HG02759 (cell line): Measurements from ENCODE around the gene DIAPH3.

ENCODE experiments used
- ATAC-seq: cut with Tn5 transposase; IDR thresholded peaks from one replicate; pipeline ENCODE4 v1.9.1; 2021; ENCODE audit warnings: mild to moderate bottlenecking, moderate library complexity; ENCODE audit not compliant: unreplicated experiment

Gene DIAPH3

GRCh38 chr13:59963383-59963782, 200.3 kb downstream of the DIAPH3 start:
- no peak for ATAC-seq

- no peak for ATAC-seq
These were observed 201.4 kb downstream of the DIAPH3 start for GRCh38 chr13:59962343-59962742.

DNA sequence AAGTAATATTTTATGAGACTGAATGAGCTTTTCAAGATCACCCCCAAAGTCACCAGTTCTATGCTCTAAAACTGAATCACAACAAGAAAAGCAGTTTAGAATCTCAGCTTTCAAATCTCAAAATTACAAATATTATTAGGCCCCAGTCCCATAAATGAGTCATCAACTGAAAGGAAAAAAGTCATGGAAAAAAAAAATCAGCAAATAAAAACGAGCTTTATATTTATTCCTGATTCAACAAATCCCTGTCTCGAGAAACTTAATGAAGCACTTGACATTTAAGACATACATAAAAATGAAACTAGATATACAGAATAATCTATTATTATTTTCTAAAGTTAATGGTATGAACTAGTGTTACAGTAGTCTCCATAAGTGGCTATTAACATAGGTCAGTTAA, 203.0 kb downstream of the DIAPH3 start:
- no peak for ATAC-seq

GRCh38 chr13:59957438-59957837, 206.3 kb downstream of the DIAPH3 start:
- no peak for ATAC-seq

GRCh38 chr13:59954601-59955000, 209.1 kb downstream of the DIAPH3 start:
- ATAC-seq: no peak

DNA sequence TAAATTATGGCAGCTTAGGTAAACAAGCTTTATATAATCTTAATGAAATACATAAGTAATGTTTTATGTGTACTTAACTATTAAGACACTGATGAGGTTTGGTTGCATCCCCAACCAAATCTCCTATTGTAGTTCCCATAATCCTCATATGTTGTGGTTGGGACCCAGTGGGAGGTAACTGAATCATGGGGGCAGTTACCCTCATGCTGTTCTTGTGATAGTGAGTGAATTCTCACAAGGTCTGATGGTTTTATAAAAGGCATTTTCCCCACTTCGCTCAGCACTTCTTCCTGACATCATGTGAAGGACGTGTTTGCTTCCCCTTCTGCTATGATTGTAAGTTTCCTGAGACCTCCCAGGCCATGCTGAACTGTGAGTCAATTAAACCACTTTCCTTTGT, 212.7 kb downstream of the DIAPH3 start:
- no peak for ATAC-seq

GRCh38 chr13:59950266-59950665, 213.5 kb downstream of the DIAPH3 start:
- no peak for ATAC-seq

DNA sequence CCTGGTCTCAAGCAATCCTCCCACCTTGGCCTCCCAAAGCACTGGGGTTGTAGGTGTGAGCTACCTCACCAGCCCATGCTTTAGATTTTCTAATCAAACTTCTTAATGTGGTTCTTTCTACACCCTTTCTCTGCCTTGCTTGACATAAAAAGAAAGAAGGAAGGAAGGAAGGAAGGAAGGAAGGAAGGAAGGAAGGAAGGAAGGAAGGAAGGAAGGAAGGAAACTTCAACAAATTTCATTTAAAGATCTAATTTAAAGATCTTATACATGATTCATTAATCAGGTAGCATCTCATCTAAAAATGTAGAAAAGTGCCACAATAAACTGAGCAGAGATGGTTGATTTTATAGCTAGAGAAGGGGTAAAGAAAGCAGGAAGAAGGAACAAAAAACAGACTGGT, 215.0 kb downstream of the DIAPH3 start:
- no peak for ATAC-seq

DNA sequence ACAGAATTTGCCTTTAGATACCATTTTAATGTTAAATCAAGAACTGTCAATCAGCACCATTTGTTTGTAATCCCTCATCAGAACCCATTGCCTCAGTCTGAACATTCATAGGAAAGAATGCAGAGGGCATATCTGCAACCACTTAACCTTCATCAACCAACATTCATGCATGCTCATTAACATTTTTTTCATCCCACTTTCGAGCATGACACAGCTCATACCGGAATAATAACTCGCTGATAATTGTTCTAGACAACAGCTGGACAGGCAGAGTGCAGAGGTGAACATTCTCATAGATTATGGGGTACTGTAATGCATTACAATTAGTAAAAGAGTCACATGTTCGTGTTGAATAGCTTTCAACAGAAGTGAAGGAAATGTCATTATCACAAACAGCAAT, 216.8 kb downstream of the DIAPH3 start:
- no peak for ATAC-seq

GRCh38 chr13:59931621-59932020, 232.1 kb downstream of the DIAPH3 start:
- no peak for ATAC-seq

GRCh38 chr13:59924256-59924655, 239.5 kb downstream of the DIAPH3 start:
- ATAC-seq: no peak

GRCh38 chr13:59915252-59915651, 248.5 kb downstream of the DIAPH3 start:
- ATAC-seq: no peak

GRCh38 chr13:59914556-59914955, 249.2 kb downstream of the DIAPH3 start:
- no peak for ATAC-seq

DNA sequence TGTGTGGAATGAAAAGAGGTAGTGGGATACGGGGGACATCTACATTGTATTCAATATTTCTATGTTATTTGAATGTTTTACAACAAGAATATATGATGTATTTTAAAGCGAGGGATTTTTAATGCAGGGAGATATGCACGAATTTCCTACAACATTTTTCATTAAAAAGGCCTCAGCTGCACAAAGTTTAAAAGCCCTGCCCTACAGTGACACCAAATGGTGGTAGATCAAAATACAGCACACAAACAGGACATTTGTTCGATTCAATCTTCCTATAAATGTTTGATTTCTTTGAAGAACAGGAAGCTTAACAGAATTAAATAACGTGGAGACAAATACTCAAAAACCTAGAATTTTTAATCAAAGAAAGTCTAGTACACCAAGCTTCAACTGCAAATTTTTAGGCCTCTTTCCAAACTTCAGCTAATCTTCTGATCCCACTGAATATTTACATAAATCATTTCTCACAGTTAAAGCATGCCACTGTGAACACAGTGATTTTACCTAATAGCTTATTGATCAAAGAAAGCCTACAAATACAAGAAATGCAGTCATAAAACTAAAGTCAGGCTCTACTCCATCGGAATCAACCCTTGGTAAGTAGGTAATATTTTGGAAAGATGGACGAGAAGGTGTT, 257.2 kb downstream of the DIAPH3 start:
- ATAC-seq: no peak

DNA sequence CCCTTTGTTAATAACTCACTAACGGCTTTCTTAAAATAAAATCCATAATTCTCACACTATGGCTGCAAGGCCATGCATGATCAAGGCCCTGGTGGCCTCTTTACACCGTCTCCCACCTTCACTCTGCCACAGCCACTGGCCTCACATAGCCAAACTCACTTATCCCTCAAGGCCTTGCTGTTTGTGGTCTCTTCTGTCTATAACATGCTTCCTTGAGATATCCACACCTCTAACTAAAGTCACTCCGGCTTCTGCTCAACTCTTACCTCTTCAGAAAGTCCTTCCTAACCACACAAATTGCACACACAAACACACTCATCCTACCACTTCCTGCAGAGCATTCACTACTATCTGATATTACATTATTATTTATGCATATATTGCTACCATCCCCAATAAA, 262.5 kb downstream of the DIAPH3 start:
- no peak for ATAC-seq

DNA sequence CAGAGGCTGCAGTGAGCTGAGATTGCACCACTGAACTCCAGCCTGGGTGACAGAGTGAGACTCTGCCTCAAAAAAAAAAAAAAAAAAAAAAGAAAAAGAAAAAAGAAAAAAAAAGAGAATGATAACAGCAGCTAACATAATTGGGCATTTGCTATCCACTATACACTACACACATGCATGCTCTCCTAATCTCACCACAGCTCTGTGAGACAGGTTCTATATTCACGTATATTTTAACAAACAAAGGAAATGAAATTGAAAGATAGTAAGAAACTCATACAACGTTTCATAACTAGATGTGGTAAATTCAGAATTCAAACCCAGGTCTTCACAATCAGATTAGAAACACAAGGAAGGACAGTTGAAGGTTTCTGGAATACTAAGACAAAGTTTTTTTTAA, 265.7 kb downstream of the DIAPH3 start:
- ATAC-seq: no peak

DNA sequence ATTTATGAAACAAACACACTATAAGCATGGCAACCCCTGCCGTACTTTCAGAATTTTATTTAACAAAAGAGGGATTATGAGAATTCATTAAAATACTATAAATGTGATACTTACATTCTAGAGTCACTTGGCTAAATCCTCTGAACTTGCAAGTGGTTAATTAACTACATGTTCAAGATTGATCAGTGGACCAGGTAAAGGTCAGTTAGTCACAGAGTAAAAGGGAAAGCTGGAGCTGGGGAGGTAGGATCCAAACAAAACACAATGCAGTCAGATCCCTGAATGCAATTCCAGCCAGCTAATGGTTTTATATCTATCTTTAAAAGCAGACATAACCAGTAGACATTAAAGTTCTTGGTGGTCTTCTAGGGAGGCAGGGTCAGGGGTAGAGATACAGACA, 270.5 kb downstream of the DIAPH3 start:
- ATAC-seq: no peak

DNA sequence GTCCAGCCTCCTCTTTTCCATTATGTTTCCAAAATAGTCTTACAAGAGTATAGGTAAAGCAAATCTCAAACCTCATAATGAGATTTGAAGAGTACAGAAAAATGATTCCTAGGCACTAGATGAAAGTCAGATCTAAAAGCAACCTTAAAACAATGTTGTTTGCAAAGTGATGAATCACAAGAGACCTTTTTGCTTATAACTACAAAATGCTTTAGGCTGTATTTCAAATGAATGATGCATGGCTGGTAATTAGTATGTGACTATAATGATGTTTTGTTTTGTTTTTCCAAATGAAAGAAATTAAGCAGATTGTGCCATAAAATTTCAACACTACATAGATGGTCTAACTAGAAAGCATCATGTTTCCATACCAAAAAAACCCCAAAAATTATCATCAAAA, 272.7 kb downstream of the DIAPH3 start:
- no peak for ATAC-seq

DNA sequence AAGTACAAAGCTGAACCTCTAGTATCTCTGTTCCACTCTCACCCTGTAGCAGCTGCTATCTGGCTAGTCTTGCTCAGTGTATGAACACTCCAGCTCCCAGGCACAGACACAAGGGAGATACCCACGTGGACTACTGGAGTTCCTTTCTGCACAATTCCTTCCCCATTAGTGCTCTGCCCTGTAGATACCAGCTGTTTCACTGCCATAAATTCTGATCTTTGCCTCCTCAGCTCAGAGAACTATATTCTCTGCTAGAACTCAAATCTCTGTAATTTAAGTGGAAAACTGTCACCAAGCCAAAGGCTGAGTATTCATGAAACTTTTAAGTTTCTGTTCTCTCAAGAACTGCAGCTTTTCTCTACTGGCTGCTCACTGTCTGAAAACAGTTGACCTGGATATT, 273.7 kb downstream of the DIAPH3 start:
- ATAC-seq: no peak

DNA sequence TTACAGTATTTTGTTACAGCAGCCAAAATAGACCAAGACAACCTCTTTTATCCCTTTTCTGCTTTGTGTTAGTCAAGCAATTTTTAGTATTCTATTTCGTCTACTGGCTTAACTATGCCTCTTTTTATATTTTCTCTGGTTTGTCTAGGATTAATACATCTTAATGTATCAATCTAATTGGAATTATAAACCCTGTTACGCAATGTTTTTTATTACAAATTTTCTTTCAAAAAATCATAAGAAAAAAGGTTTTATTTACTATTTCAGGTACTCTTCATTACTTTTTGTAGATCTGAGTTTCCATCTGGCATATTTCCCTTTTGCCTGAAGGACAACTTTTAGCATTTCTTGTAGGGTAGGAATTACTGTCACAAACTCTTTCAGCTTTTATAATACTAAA, 275.3 kb downstream of the DIAPH3 start:
- no peak for ATAC-seq

DNA sequence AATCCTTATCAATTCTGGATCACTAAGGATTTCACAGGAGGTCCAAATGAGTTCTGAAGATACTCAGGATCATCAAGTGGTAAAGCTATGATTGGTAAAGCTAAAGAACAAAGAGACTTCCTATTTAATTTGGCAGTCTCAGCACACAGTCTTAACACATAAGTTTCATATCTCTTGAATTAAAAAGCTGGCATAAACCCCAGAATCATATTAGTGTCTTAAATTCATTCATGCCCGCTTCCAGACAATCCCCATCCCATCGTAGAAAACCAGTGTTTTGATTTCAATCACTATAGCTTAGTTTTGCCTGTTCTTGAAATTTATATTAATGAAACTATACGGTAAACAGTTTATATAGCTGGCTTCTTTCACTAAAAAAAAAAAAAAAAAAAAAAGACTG, 278.7 kb downstream of the DIAPH3 start:
- ATAC-seq: no peak

GRCh38 chr13:59883885-59884284, 279.8 kb downstream of the DIAPH3 start:
- ATAC-seq: no peak

DNA sequence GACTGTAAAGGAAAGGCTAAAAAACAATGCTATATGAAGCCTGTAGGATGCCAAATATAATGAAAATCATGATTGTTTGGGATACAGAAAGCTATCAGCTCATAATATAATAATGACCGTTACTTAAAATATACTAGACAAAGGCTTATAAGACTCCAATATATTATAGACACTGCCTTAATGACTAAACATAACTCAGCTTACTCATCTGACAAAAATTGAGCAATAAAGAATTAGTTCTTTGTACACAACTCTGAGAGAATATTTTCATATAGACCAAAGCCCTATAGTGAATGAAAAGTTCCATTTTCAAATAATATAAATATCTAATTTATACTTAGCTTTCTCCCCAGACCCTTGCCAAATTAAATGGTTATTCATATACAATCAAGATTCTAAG, 283.3 kb downstream of the DIAPH3 start:
- no peak for ATAC-seq
